HPDE6-E6E7 (cell line): ENCODE data around the gene SLC6A18.
"Not testable (repeated sequence)": the region's sequence is repeated elsewhere in the genome, so short reads cannot be mapped to it uniquely, and the experiment has no call there.

Experiments
- DNase-seq: peaks from one replicate; pipeline ENCODE4 v3.0.0; 2011; ENCODE audit warnings: missing footprints; ENCODE audit errors: extremely low spot score

The SLC6A18 gene

DNA sequence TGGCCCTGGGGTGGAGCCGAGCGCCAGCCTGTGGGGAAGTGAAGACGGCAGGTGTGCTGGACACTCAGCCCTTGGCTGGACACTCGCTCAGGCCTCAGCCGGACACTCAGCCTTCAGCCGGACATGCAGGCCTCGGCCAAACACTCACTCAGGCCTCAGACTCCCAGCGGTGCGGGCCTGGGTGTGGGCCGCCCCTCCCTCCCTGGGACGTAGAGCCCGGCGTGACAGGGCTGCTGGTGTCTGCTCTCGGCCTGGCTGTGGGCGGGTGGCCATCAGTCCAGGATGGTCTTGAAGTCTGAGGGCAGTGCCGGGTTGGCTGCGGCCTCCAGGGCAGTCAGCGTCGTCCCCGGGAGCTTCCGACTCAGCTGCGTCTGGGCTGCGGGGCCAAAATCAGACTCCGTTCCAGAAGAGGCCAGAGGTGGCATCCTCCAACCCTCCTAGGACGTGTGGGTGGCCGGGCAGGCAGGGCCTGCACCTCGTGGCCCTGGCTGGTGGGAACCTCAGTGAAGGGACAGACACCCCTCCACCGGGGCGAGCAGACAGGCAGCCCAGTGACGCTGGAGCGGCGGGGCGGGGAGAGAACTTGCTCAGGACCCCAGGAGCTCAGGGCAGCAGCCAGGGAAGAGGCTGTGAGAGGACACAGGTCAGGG, 28.4 kb downstream of the SLC6A18 start:
- no peak for DNase-seq

GRCh38 chr5:1254196-1254595, 29.0 kb downstream of the SLC6A18 start:
- DNase-seq: no peak

GRCh38 chr5:1255081-1255561, 29.9 kb downstream of the SLC6A18 start:
- DNase-seq: no peak

GRCh38 chr5:1256776-1257175, 31.6 kb downstream of the SLC6A18 start:
- no peak for DNase-seq

DNA sequence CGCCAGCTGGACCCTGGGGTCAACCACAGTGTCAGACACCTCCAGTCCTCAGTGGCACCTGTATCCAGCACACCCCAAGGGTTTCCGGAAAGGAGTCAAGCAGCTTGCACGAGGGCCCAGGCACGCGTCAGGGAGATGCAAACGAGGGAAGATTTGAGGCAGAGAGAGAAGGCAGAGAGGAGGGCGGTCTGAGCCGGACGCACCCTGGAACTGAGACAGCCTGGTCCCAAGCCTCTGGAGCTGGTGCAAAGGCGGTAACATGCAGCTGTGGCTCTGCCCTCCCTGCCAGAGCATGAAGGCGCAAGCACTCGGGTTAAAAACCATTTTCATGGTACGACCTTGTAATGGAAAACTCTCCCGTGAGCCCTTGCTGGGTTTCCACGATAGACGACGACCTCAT, 32.2 kb downstream of the SLC6A18 start:
- no peak for DNase-seq

DNA sequence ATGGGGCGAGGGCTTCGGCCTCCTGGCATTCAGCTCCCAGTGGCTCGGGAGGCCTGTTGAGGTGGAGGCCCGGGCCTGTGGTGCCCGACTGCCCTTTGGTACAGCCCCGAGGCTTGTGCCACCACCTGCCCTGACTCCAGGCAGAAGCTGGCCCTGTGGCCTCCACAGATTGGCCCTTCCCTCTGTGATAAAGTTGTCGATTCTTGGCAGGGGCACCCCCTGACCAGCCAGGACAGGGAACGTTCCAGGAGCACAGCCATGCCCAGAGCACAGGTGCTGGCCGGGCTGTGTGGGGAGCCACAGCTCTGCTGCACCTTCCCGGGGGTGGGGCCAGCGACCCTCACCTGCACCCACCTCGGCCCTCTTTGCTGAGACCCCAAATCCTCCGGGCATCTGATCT, 32.7 kb downstream of the SLC6A18 start:
- no peak for DNase-seq

DNA sequence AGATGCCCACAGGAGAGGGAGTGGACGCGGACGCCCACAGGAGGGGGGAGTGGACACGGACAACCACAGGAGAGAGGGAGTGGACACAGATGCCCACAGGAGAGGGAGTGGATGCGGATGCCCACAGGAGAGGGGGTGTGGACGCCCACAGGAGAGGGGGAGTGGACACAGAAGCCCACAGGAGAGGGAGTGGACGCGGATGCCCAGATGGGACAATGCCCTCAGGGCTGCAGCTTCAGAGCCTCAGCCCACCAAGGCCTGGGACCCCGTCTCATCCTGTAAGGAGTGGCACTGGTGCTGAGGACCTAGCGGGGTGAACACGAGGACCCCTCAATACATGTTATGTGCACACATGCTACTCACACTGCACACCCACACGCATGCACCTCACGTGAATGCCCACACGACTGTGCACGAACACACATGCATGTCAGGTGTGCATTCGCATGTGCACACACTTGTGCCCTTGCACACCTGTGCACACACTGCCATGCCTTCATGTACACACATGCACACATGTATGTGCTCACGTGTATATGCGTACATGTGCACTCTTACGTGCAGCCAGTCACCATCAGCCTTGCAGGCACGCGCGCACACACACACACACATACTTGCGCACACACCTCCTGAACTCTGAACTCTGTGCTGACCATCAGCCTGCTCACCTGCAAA, 34.8 kb downstream of the SLC6A18 start:
- no peak for DNase-seq

GRCh38 chr5:1261643-1262042, 36.5 kb downstream of the SLC6A18 start:
- no peak for DNase-seq

DNA sequence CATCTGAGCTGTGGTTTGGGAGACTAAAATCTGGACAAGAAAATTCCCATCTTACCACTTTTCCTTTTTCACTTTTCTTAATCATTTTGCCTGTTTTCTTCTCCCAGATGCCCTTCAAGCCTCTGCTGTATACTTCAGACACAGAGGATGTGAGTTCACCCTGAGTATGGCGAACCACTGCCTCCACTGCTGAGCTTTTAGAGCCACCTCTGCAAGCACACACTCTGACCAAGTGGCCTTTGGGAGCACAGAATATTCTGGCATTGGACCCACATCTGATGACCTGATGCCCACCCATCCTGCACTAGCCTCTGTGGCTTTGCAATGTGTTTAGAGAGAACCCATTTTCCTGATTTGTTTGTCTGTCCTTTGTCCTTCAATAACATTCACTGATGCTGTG, 37.2 kb downstream of the SLC6A18 start:
- no peak for DNase-seq

DNA sequence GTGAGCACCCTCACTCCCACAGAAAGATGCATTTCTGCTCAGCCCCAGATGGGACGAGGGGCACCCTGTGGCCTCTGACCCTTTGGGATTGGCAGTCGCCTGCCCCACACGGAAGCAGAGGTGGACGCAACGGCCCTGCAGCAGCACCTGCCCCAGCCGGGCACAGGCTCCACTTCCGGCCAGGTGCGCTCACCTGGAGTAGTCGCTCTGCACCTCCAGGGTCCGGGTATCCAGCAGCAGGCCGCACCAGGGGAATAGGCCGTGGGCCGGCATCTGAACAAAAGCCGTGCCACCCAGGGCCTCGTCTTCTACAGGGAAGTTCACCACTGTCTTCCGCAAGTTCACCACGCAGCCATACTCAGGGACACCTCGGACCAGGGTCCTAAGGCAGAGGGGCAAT, 39.0 kb downstream of the SLC6A18 start:
- DNase-seq: no peak

DNA sequence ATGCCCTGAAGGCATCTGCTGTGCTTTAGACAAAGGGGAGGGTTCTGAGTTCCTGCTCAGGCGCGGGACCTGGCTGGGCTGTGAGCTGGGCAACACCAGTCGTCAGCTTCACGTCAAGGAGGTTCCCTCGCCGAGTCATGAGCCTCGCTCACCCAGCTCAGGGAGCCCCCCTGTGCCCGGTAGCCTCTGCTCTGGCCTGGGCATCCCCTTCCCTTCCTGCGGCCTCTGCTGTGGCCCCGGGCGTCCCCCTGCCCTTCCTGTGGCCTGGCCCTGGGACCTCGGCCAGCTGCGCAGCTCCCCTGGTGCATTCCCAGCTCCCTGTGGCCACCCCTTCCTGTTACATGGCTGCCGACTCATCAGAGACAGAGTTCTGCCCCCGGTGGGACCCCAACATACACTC, 39.8 kb downstream of the SLC6A18 start:
- DNase-seq: no peak

DNA sequence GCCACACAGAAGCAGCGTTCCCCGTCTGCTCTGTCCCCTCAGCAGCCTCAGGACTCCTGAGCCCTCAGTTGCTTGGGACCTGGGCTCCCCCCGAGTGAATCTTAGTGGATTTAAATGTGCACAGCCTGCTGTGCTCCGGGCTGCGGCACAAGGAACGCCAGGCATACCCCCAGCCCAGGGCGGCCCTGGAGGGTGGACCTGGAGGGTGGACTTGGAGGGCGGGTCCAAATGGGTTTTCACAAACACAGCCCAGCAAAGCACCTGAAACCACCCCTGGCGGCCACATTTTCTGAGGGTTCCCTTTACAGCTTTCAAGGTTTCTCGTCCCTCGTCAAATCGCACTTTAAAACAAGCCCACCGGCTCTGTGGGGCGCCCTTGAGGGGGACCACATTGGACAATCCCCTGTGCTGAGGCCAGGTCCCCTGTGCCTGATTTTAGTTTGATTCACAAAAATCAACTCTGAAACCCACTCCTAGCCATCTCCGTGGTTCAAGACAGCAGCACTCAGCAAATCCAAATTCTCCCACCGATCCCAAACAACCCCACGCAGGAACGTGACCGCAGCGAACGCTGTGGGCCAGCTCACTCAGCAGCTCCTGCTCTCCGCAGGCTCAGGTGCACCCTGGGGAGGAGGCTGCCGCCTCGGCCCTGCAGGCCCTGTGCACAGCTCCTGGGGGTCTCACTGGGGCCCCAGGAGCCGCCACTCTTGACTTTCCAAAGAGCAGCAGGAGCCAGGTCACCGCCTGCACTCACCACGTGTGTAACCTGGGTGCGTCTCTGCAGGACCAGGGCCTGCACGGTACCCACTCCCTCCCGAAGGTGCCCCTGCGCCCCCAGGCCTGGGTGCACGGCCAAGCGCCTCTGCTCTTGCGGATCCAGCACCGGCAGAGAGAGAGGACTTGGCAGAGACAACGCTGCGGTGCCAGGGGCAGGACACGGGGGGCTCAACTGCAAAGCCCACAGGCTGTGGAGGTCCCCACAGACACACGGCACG, 40.6 kb downstream of the SLC6A18 start:
- DNase-seq: no peak

GRCh38 chr5:1266791-1267190, 41.6 kb downstream of the SLC6A18 start:
- no peak for DNase-seq

DNA sequence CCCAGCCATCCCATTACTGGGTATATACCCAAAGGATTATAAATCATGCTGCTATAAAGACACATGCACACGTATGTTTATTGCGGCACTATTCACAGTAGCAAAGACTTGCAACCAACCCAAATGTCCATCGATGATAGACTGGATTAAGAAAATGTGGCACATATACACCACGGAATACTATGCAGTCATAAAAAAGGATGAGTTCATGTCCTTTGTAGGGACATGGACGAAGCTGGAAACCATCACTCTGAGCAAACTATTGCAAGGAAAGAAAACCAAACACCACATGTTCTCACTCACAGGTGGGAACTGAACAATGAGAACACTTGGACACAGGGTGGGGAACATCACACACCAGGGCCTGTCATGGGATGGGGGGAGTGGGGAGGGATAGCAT, 42.3 kb downstream of the SLC6A18 start:
- not testable (repeated sequence) for DNase-seq

- no peak for DNase-seq
These were observed 42.9 kb downstream of the SLC6A18 start for GRCh38 chr5:1268056-1268455.

GRCh38 chr5:1268666-1269065, 43.5 kb downstream of the SLC6A18 start:
- no peak for DNase-seq

DNA sequence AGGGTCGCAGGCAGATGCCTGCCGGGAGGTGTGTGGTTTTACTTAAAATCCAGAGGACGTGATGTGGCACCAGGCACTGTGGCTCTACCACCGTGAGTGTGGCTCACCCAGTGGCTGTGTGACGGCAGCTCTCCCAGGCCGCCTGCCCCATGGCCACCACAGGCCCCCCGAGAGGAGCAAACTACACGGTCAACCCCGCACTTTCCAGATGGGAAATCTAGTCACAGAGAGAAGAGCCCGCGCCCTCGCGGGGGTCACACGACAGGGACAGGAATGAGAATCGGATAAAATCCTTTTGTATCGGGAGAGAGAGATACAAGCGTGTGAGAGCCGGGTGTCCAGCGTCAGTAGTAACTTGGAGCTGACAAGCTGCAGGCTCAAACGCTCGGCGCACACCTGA, 45.2 kb downstream of the SLC6A18 start:
- DNase-seq: no peak

DNA sequence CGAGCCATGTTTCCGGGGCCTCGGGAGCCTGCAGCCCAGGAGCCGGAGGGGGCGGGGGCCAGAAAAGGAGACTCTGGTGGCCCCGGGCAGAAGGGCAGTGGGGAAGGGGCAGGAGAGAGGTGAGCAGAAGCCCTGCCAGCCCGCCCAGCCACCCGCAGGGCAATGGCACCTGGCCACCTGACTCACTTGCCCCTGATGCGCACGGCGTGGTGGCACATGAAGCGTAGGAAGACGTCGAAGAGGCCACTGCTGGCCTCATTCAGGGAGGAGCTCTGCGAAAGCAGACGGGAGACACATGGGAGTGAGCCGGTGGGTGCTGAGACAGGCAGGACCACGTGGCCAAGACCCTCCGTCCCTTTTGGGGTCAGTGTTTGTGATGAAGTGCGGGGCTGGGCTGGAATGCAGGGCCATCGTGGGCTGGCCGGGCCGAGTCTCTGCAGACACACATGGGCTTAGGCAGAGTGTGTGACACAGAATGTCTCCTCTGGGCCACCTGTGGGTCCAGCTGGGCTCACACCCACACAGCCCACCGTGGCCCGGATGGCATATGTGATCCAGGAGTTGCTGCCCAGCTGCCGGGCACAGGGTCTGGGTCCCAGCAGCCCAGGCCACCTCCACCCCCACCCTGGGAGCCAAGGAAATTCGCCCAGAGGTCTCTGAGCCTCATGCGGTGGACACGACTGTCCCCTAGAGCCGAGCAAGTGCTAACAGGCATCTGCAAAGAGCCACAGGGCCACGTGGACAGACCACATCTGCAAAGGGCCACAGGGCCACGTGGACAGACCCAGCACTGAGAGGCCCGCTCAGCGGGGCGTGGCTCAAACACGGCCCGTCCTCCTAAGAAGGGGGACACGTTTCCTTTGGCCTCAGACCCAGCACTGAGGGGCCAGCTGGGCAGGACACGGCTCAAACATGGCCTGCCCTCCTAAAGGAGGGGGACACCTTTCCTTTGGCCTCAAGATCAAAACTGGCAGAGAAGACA, 46.0 kb downstream of the SLC6A18 start:
- no peak for DNase-seq

DNA sequence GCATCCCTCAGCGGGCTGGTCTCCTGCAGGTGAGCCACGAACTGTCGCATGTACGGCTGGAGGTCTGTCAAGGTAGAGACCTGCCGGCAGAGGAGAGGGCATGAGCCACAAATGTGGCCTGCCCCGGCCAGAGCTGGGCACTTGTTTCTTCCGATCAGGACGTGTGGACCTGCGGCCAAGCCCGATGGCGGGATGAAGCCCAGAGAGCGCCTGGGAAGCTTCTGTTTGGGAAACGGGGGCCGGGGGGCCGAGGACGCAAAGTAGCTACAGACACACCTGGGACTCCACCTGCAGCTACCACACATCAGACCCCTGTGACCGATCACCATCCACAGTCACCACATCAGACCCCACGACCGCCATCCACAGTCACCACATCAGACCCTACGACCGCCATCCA, 47.0 kb downstream of the SLC6A18 start:
- no peak for DNase-seq

GRCh38 chr5:1273745-1274144, 48.6 kb downstream of the SLC6A18 start:
- DNase-seq: no peak

GRCh38 chr5:1274471-1274870, 49.3 kb downstream of the SLC6A18 start:
- DNase-seq: no peak
